OCI-LY3 (cell line): Measurements from ENCODE around the gene FRMD4A.

Source experiments
- H2AFZ ChIP-seq: fragments of 200-600, 300-600 bp; shearing (Covaris generic); 2 replicates; pipeline ENCODE4 v1.6.0; 2014; ENCODE audit warnings: antibody characterized with exemption, low read depth, low read length
- H3K27ac ChIP-seq: fragments of 200-600, 300-600 bp; sonication (generic); 2 replicates; pipeline ENCODE4 v1.5.1; 2014; ENCODE audit warnings: mild to moderate bottlenecking, low read length, moderate library complexity, mixed read lengths
- H3K27me3 ChIP-seq: fragments of 200-600, 300-600 bp; sonication (generic); 2 replicates; pipeline ENCODE4 v1.6.1; 2014; ENCODE audit warnings: low read depth, low read length, mixed read lengths
- H3K36me3 ChIP-seq: fragments of 200-600, 300-600 bp; sonication (generic); replicated peaks from 2 replicates; pipeline ENCODE3; 2014; ENCODE audit warnings: low read depth, low read length, mixed read lengths
- H3K4me1 ChIP-seq: fragments of 300-600, 200-600 bp; sonication (generic); 2 replicates; pipeline ENCODE4 v1.6.1; 2014; ENCODE audit warnings: low read length, mixed read lengths
- H3K4me2 ChIP-seq: fragments of 200-600, 300-600 bp; sonication (generic); 2 replicates; pipeline ENCODE4 v1.6.1; 2014; ENCODE audit warnings: low read length, mixed read lengths
- H3K4me3 ChIP-seq: fragments of 300-600, 200-600 bp; sonication (generic); 2 replicates; pipeline ENCODE4 v1.5.1; 2014; ENCODE audit warnings: antibody characterized with exemption, mild to moderate bottlenecking, low read length, moderate library complexity
- H3K79me2 ChIP-seq: fragments of 300-600, 200-600 bp; shearing (Covaris generic); 2 replicates; pipeline ENCODE4 v1.6.1; 2014; ENCODE audit warnings: mild to moderate bottlenecking, low read length, mixed read lengths
- H3K9ac ChIP-seq: fragments of 300-600, 200-600 bp; shearing (Covaris generic); 2 replicates; pipeline ENCODE4 v1.6.0; 2014; ENCODE audit warnings: mild to moderate bottlenecking, low read length, moderate library complexity
- H3K9me3 ChIP-seq: fragments of 200-600, 300-600 bp; shearing (Covaris generic); 2 replicates; pipeline ENCODE4 v1.6.1; 2014; ENCODE audit warnings: low read length, mixed read lengths; ENCODE audit not compliant: insufficient read depth
- H4K20me1 ChIP-seq: fragments of 200-600, 300-600 bp; sonication (generic); 2 replicates; pipeline ENCODE4 v1.6.1; 2016; ENCODE audit warnings: low read length, mixed read lengths; ENCODE audit not compliant: insufficient read depth
- CTCF ChIP-seq: fragments of 200-600, 300-600 bp; sonication (generic); IDR thresholded peaks from 2 replicates; pipeline ENCODE4 v1.5.1; 2014; ENCODE audit warnings: antibody characterized with exemption, low read length, low read depth
- EZH2phosphoT487 ChIP-seq: fragments of 200-600 bp; shearing (Covaris generic); IDR thresholded peaks from 2 replicates; pipeline ENCODE4 v1.6.1; 2018; ENCODE audit warnings: antibody characterized with exemption, mixed run types, low read depth

Gene FRMD4A

GRCh38 chr10:13990946-13991345 is 339.8 kb downstream of the FRMD4A start:
- H3K27ac ChIP-seq: no peak overlapping the region
- H3K27me3 ChIP-seq: no peaks in the 10 kb centered on the region; the same call in 1 of the 2 replicates
- no peak for TF ChIP-seq CTCF
- TF ChIP-seq EZH2phosphoT487: no peak
- H3K79me2 ChIP-seq: no peaks in the 10 kb centered on the region
- no peaks in the 10 kb centered on the region for H3K9me3 ChIP-seq
- no peaks in the 10 kb centered on the region for H4K20me1 ChIP-seq
- H2AFZ ChIP-seq: no peak overlapping the region
- H3K4me3 ChIP-seq: no peak overlapping the region
- H3K4me1 ChIP-seq: 0 out of 2 replicates have a peak, but pooled peaks cover 4% of the 10 kb centered on the region
- H3K9ac ChIP-seq: no peak overlapping the region
- H3K36me3 ChIP-seq: no peaks in the 10 kb centered on the region
- no peak overlapping the region for H3K4me2 ChIP-seq

GRCh38 chr10:13990392-13990805 is 340.3 kb downstream of the FRMD4A start:
- H3K36me3 ChIP-seq: no peaks in the 10 kb centered on the region
- no peak overlapping the region for H2AFZ ChIP-seq
- TF ChIP-seq CTCF (no peak), EZH2phosphoT487 (no peak)
- H3K79me2 ChIP-seq: no peaks in the 10 kb centered on the region
- H3K27ac ChIP-seq: no peak overlapping the region
- no peak overlapping the region for H3K4me3 ChIP-seq
- 0 out of 2 replicates have a peak, but pooled peaks cover 4% of the 10 kb centered on the region for H3K4me1 ChIP-seq
- no peaks in the 10 kb centered on the region for H3K9me3 ChIP-seq
- H4K20me1 ChIP-seq: no peaks in the 10 kb centered on the region
- no peak overlapping the region for H3K9ac ChIP-seq
- H3K4me2 ChIP-seq: no peak overlapping the region
- H3K27me3 ChIP-seq: no peaks in the 10 kb centered on the region; the same call in 1 of the 2 replicates

GRCh38 chr10:13989616-13990015 is 341.1 kb downstream of the FRMD4A start:
- TF ChIP-seq CTCF (no peak), EZH2phosphoT487 (no peak)
- H3K4me2 ChIP-seq: no peak overlapping the region
- no peak overlapping the region for H2AFZ ChIP-seq
- H3K9ac ChIP-seq: no peak overlapping the region
- 0 out of 2 replicates have a peak, but pooled peaks cover 4% of the 10 kb centered on the region for H3K4me1 ChIP-seq
- H3K36me3 ChIP-seq: no peaks in the 10 kb centered on the region
- H3K27ac ChIP-seq: no peak overlapping the region
- no peaks in the 10 kb centered on the region for H3K79me2 ChIP-seq
- H3K9me3 ChIP-seq: no peaks in the 10 kb centered on the region
- H4K20me1 ChIP-seq: no peaks in the 10 kb centered on the region
- no peak overlapping the region for H3K4me3 ChIP-seq
- no peaks in the 10 kb centered on the region; the same call in 1 of the 2 replicates for H3K27me3 ChIP-seq

- H3K4me3 ChIP-seq: no peak overlapping the region
- TF ChIP-seq CTCF (no peak), EZH2phosphoT487 (no peak)
- no peak overlapping the region for H3K9ac ChIP-seq
- H3K36me3 ChIP-seq: no peaks in the 10 kb centered on the region
- no peaks in the 10 kb centered on the region; the same call in 1 of the 2 replicates for H3K27me3 ChIP-seq
- H3K9me3 ChIP-seq: no peaks in the 10 kb centered on the region
- H3K79me2 ChIP-seq: no peaks in the 10 kb centered on the region
- H4K20me1 ChIP-seq: no peaks in the 10 kb centered on the region
- H3K27ac ChIP-seq: no peak overlapping the region
- no peak overlapping the region for H2AFZ ChIP-seq
- H3K4me2 ChIP-seq: no peak overlapping the region
- no peaks in the 10 kb centered on the region for H3K4me1 ChIP-seq
Observed at GRCh38 chr10:13987446-13987845, 343.3 kb downstream of the FRMD4A start.
